Fibroblast of lung (primary cell): ENCODE data around the gene TNFRSF19. TPM values are rescaled to one million over a fixed set of nuclear protein-coding genes. Genes with fewer than 3 reads are reported as not detected.

Experiments
- DNase-seq, 2 donors: peaks; one replicate each; pipeline versions ENCODE4 v3.0.0 to v3.0.0-alpha.2; 2010; ENCODE audit warnings: low read depth in 2 of 2
- H2AFZ ChIP-seq: 2 replicates; pipeline ENCODE4 v1.5.1; 2012; ENCODE audit warnings: low read length, control low read depth, inconsistent platforms
- H3K27ac ChIP-seq: 2 replicates; pipeline ENCODE4 v1.5.1; 2011; ENCODE audit warnings: low read length, control low read depth; ENCODE audit not compliant: insufficient read depth
- H3K27me3 ChIP-seq: 2 replicates; pipeline ENCODE4 v1.5.1; 2011; ENCODE audit warnings: mild to moderate bottlenecking, low read length; ENCODE audit not compliant: control insufficient read depth, insufficient read depth
- H3K36me3 ChIP-seq: 2 replicates; pipeline ENCODE4 v1.5.1; 2011; ENCODE audit warnings: low read length; ENCODE audit not compliant: control insufficient read depth, insufficient read depth
- H3K4me1 ChIP-seq: 2 replicates; pipeline ENCODE4 v1.5.1; 2011; ENCODE audit warnings: low read length; ENCODE audit not compliant: control insufficient read depth, insufficient read depth; ENCODE audit errors: extremely low read depth
- H3K4me2 ChIP-seq: 2 replicates; pipeline ENCODE4 v1.5.1; 2011; ENCODE audit warnings: low read length, control low read depth; ENCODE audit not compliant: insufficient read depth; ENCODE audit errors: extremely low read depth
- H3K4me3 ChIP-seq, 4 experiments: fragments of 200-600 bp in 1 of 4; sonication (generic) in 1 of 4; replicated peaks in 1 of 4; 2 replicates each; pipeline ENCODE4 v1.5.1; 2011 to 2016; ENCODE audit warnings: low read length in 4 of 4, low read depth in 3 of 4, mild to moderate bottlenecking in 3 of 4, control low read depth in 2 of 4, inconsistent platforms in 1 of 4, mixed read lengths in 1 of 4; ENCODE audit not compliant: insufficient read depth in 1 of 4; ENCODE audit errors: control extremely low read depth in 1 of 4
- H3K79me2 ChIP-seq: 2 replicates; pipeline ENCODE4 v1.5.1; 2012; ENCODE audit warnings: mild to moderate bottlenecking, low read length, inconsistent platforms; ENCODE audit not compliant: control insufficient read depth, insufficient read depth
- H3K9ac ChIP-seq: 2 replicates; pipeline ENCODE4 v1.5.1; 2011; ENCODE audit warnings: mild to moderate bottlenecking, low read length, control low read depth; ENCODE audit not compliant: insufficient read depth
- H3K9me3 ChIP-seq: 2 replicates; pipeline ENCODE4 v1.5.1; 2012; ENCODE audit warnings: low read depth, low read length; ENCODE audit not compliant: control insufficient read depth, insufficient read depth
- H4K20me1 ChIP-seq: 2 replicates; pipeline ENCODE4 v1.5.1; 2011; ENCODE audit warnings: low read length; ENCODE audit not compliant: control insufficient read depth, insufficient read depth; ENCODE audit errors: extremely low read depth
- CTCF ChIP-seq, 2 donors: IDR thresholded peaks in 1 of 2; conservative IDR thresholded peaks in 1 of 2; 1 replicate in 1 of 2; 2 replicates in 1 of 2; pipeline ENCODE4 v1.5.1; 2011 to 2012; ENCODE audit warnings: low read length in 2 of 2, control low read depth in 1 of 2, inconsistent platforms in 1 of 2, low read depth in 1 of 2, mild to moderate bottlenecking in 1 of 2
- EZH2 ChIP-seq: IDR thresholded peaks from 2 replicates; pipeline ENCODE4 v1.5.1; 2012; ENCODE audit warnings: low read length, control low read depth, mild to moderate bottlenecking; ENCODE audit errors: missing control alignments
- polyA plus RNA-seq, 2 donors: library from polyadenylated mRNA; depleted of rRNA in 1 of 2; stranded (reverse) in 1 of 2; unstranded in 1 of 2; fragments of >200 nt; gene quantifications; 2 replicates each; pipeline ENCODE4 v1.2.1, GENCODE V29; 2011 to 2012; ENCODE audit warnings: missing spikeins in 1 of 2
- total RNA-seq: library from RNA; depleted of rRNA; stranded (reverse); fragments of >200 nt; gene quantifications from 2 replicates; pipeline ENCODE4 v1.2.1, GENCODE V29; 2014

TNFRSF19 gene
- total and polyA plus RNA-seq, 2 donors (not counting 1 experiment from before 2014, with no cell fraction given) = 260 to 330 TPM

GRCh38 chr13:23636360-23636759 is 66.1 kb downstream of the TNFRSF19 start:
- Histone ChIP-seq H3K4me3 (no peak overlapping the region), H3K4me2 (no peak overlapping the region)
- TF ChIP-seq EZH2 (no peak), CTCF (conservative IDR thresholded peaks at IDR 0.05 in 1 of 2, IDR thresholded peaks at IDR 0.05 in 1 of 2; ENCODE audit: low read depth in 1 of 2, low read length in 2 of 2) (no peak)

GRCh38 chr13:23637829-23638228 is 67.6 kb downstream of the TNFRSF19 start:
- Histone ChIP-seq H3K27me3 (no peaks in the 10 kb centered on the region), H2AFZ (no peak overlapping the region), H3K4me2 (no peak overlapping the region), H3K4me1 (no peaks in the 10 kb centered on the region), H3K4me3 (no peak overlapping the region), H3K27ac (no peak overlapping the region), H4K20me1 (no peaks in the 10 kb centered on the region), H3K9me3 (no peaks in the 10 kb centered on the region), H3K9ac (no peak overlapping the region), H3K79me2 (no peaks in the 10 kb centered on the region), H3K36me3 (peaks cover 5% of the 10 kb centered on the region)
- no peak for DNase-seq
- TF ChIP-seq EZH2 = no peak
- TF ChIP-seq CTCF (conservative IDR thresholded peaks at IDR 0.05 in 1 of 2, IDR thresholded peaks at IDR 0.05 in 1 of 2; ENCODE audit: low read depth in 1 of 2, low read length in 2 of 2) = no peak

More at GRCh38 chr13:23636360-23636759, 66.1 kb downstream of the TNFRSF19 start:
- Histone ChIP-seq H3K9ac (no peak overlapping the region), H3K36me3 (peaks cover 6% of the 10 kb centered on the region), H3K27ac (no peak overlapping the region), H3K9me3 (no peaks in the 10 kb centered on the region), H3K79me2 (no peaks in the 10 kb centered on the region), H3K27me3 (no peaks in the 10 kb centered on the region), H3K4me1 (no peaks in the 10 kb centered on the region), H4K20me1 (no peaks in the 10 kb centered on the region), H2AFZ (no peak overlapping the region)
- DNase-seq = no peak

- no peak for TF ChIP-seq CTCF (conservative IDR thresholded peaks at IDR 0.05 in 1 of 2, IDR thresholded peaks at IDR 0.05 in 1 of 2; ENCODE audit: low read depth in 1 of 2, low read length in 2 of 2)
- H3K79me2 ChIP-seq = no peaks in the 10 kb centered on the region
- H3K36me3 ChIP-seq = peaks cover 4% of the 10 kb centered on the region
- H3K4me3 ChIP-seq = no peak overlapping the region
- H3K9ac ChIP-seq = no peak overlapping the region
- H3K9me3 ChIP-seq = no peaks in the 10 kb centered on the region
- no peaks in the 10 kb centered on the region for H4K20me1 ChIP-seq
- H3K4me1 ChIP-seq = no peaks in the 10 kb centered on the region
- H3K27me3 ChIP-seq = no peaks in the 10 kb centered on the region
- no peak overlapping the region for H3K27ac ChIP-seq
- H3K4me2 ChIP-seq = no peak overlapping the region
- no peak overlapping the region for H2AFZ ChIP-seq
- DNase-seq = peak in 1 of 2 donors; percentile 65
These were observed 69.5 kb downstream of the TNFRSF19 start for GRCh38 chr13:23639674-23640073.
